ENCODE data around the gene ICAM1. TPM values are rescaled to one million over a fixed set of nuclear protein-coding genes. Genes with fewer than 3 reads are reported as not detected.
"Not testable (repeated sequence)": the region's sequence is repeated elsewhere in the genome, so short reads cannot be mapped to it uniquely, and the experiment has no call there.

The ICAM1 gene
- total RNA-seq, 2 experiments from 2014 or later = 45.2 to 46.4 TPM

GRCh38 chr19:10279737-10280442 is 9.0 kb downstream of the ICAM1 start:
- H3K4me3 Mint-ChIP-seq = no peak overlapping the region
- H3K9me3 Mint-ChIP-seq = no peaks in the 10 kb centered on the region
- ChIA-PET POLR2A (interaction anchor here (0.5 to 2.4 kb wide), 3 partner anchors 9 to 464 kb away, joined by 3 to 15 read pairs (median 4); partner anchors contain the start of gene ICAM1), CTCF (interaction anchor here (0.6 to 1.7 kb wide), 6 partner anchors 10 to 231 kb away, joined by 3 to 9 read pairs (median 4); partner anchors contain the start of gene ICAM1)
- no peak for DNase-seq
- H3K27ac Mint-ChIP-seq = no peak overlapping the region
- peaks cover 45% of the 10 kb centered on the region for H3K36me3 Mint-ChIP-seq
- no peaks in the 10 kb centered on the region for H3K27me3 Mint-ChIP-seq
- H3K4me1 Mint-ChIP-seq (ENCODE audit: low read depth) = peaks cover 14% of the 10 kb centered on the region
- intact Hi-C loops (cut with micrococcal nuclease) = no loop called here

- H3K27me3 Mint-ChIP-seq; H3K27ac Mint-ChIP-seq; DNase-seq; H3K9me3 Mint-ChIP-seq; H3K4me3 Mint-ChIP-seq; intact Hi-C loops (cut with micrococcal nuclease); POLR2A ChIA-PET: not testable (repeated sequence)
- Mint-ChIP-seq H3K36me3 (peaks cover 59% of the 10 kb centered on the region), H3K4me1 (ENCODE audit: low read depth) (peaks cover 30% of the 10 kb centered on the region)
- CTCF ChIA-PET = interaction anchor here (1.6 kb wide), 1 partner anchor 12 kb away, joined by 3 read pairs; no protein-coding TSS in a partner anchor
These were observed 11.1 kb downstream of the ICAM1 start for GRCh38 chr19:10282043-10282442.

GRCh38 chr19:10283301-10284064 is 12.6 kb downstream of the ICAM1 start:
- Mint-ChIP-seq H3K4me3 (no peak overlapping the region), H3K36me3 (peaks cover 51% of the 10 kb centered on the region), H3K27ac (no peak overlapping the region), H3K4me1 (ENCODE audit: low read depth) (peaks cover 34% of the 10 kb centered on the region), H3K9me3 (no peaks in the 10 kb centered on the region), H3K27me3 (peaks cover 12% of the 10 kb centered on the region)
- intact Hi-C loops (cut with micrococcal nuclease) = no loop called here
- POLR2A ChIA-PET = interaction anchor here (1.2 kb wide), 1 partner anchor 12 kb away, joined by 3 read pairs; the partner anchor contains the start of gene ICAM1
- no peak for DNase-seq
- CTCF ChIA-PET = interaction anchor here (0.9 to 1.6 kb wide), 2 partner anchors 13 to 14 kb away, joined by 3 to 4 read pairs; no protein-coding TSS in a partner anchor

GRCh38 chr19:10284065-10284959 is 13.4 kb downstream of the ICAM1 start:
- Mint-ChIP-seq H3K36me3 (peaks cover 47% of the 10 kb centered on the region), H3K27ac (no peak overlapping the region), H3K9me3 (no peaks in the 10 kb centered on the region), H3K4me3 (no peak overlapping the region), H3K4me1 (ENCODE audit: low read depth) (peaks cover 39% of the 10 kb centered on the region), H3K27me3 (peaks cover 20% of the 10 kb centered on the region)
- intact Hi-C loops (cut with micrococcal nuclease) = no loop called here
- DNase-seq = no peak
- ChIA-PET CTCF (interaction anchor here (5.8 kb wide), 1 partner anchor 14 kb away, joined by 57 read pairs; the partner anchor contains the start of gene ICAM1), POLR2A (interaction anchor here (0.6 kb wide), 1 partner anchor 45 kb away, joined by 4 read pairs; no protein-coding TSS in a partner anchor)

GRCh38 chr19:10284960-10285278 is 14.0 kb downstream of the ICAM1 start:
- POLR2A ChIA-PET = no interaction called here
- Mint-ChIP-seq H3K4me1 (ENCODE audit: low read depth) (peaks cover 39% of the 10 kb centered on the region), H3K4me3 (no peak overlapping the region), H3K27ac (no peak overlapping the region), H3K9me3 (no peaks in the 10 kb centered on the region), H3K36me3 (peaks cover 43% of the 10 kb centered on the region), H3K27me3 (peaks cover 21% of the 10 kb centered on the region)
- CTCF ChIA-PET = interaction anchor here (5.8 kb wide), 1 partner anchor 14 kb away, joined by 57 read pairs; the partner anchor contains the start of gene ICAM1
- intact Hi-C loops (cut with micrococcal nuclease) = no loop called here
- no peak for DNase-seq

GRCh38 chr19:10285393-10285792 is 14.5 kb downstream of the ICAM1 start:
- ChIA-PET CTCF (interaction anchor here (1.1 to 5.8 kb wide), 4 partner anchors 11 to 103 kb away, joined by 3 to 57 read pairs (median 8); partner anchors contain the start of gene ICAM1), POLR2A (interaction anchor here (1.4 kb wide), 1 partner anchor 14 kb away, joined by 12 read pairs; the partner anchor contains the start of gene ICAM1)
- H3K36me3 Mint-ChIP-seq = peaks cover 41% of the 10 kb centered on the region
- H3K27ac Mint-ChIP-seq = no peak overlapping the region
- peaks cover 42% of the 10 kb centered on the region for H3K4me1 Mint-ChIP-seq (ENCODE audit: low read depth)
- H3K4me3 Mint-ChIP-seq = no peak overlapping the region
- H3K9me3 Mint-ChIP-seq = no peaks in the 10 kb centered on the region
- DNase-seq = no peak
- peaks cover 25% of the 10 kb centered on the region for H3K27me3 Mint-ChIP-seq
- intact Hi-C loops (cut with micrococcal nuclease) = no loop called here

GRCh38 chr19:10286803-10287737 is 16.1 kb downstream of the ICAM1 start, which contains the start of gene ICAM4:
ICAM4 (plus strand) TSS chr19:10286955; CDS start chr19:10287013, 58 bp downstream.
- peak; percentile 55 for DNase-seq
- CTCF ChIA-PET = interaction anchor here (1.3 to 6.5 kb wide), 6 partner anchors 9 to 102 kb away, joined by 3 to 57 read pairs (median 9); partner anchors contain the start of gene ICAM1
- intact Hi-C loops (cut with micrococcal nuclease) = loop anchor here (1.0 kb wide), 1 partner anchor 17 kb away; no protein-coding TSS in a partner anchor
- H3K27me3 Mint-ChIP-seq = peaks cover 40% of the 10 kb centered on the region
- H3K4me3 Mint-ChIP-seq = no peak within 1 kb of the TSS
- POLR2A ChIA-PET = interaction anchor here (1.2 to 4.0 kb wide), 2 partner anchors 9 to 16 kb away, joined by 3 to 47 read pairs; partner anchors contain the start of gene ICAM1
- H3K36me3 Mint-ChIP-seq = peaks cover 35% of the 10 kb centered on the region
- H3K27ac Mint-ChIP-seq = no peak within 1 kb of the TSS
- H3K9me3 Mint-ChIP-seq = no peaks in the 10 kb centered on the region
- H3K4me1 Mint-ChIP-seq (ENCODE audit: low read depth) = peaks cover 56% of the 10 kb centered on the region

- H3K36me3 Mint-ChIP-seq = peaks cover 29% of the 10 kb centered on the region
- CTCF ChIA-PET = interaction anchor here (0.6 to 6.5 kb wide), 10 partner anchors 10 to 168 kb away, joined by 3 to 57 read pairs (median 6); partner anchors contain the start of genes CDC37 and ICAM1
- POLR2A ChIA-PET = interaction anchor here (1.5 to 4.0 kb wide), 2 partner anchors 18 to 30 kb away, joined by 5 to 47 read pairs; partner anchors contain the start of gene ICAM1
- intact Hi-C loops (cut with micrococcal nuclease) = loop anchor here (1.0 kb wide), 1 partner anchor 19 kb away; no protein-coding TSS in a partner anchor
- H3K27me3 Mint-ChIP-seq = peaks cover 56% of the 10 kb centered on the region
- no peaks in the 10 kb centered on the region for H3K9me3 Mint-ChIP-seq
- peaks cover 68% of the 10 kb centered on the region for H3K4me1 Mint-ChIP-seq (ENCODE audit: low read depth)
- peak overlapping the region; percentile 68 for H3K4me3 Mint-ChIP-seq
- peak; percentile 66 for DNase-seq
- H3K27ac Mint-ChIP-seq = peak overlapping the region; percentile 24
These were observed 17.8 kb downstream of the ICAM1 start for GRCh38 chr19:10288662-10289166.

- Mint-ChIP-seq H3K9me3 (no peaks in the 10 kb centered on the region), H3K36me3 (peaks cover 23% of the 10 kb centered on the region), H3K27ac (peak overlapping the region; percentile 24), H3K27me3 (peaks cover 61% of the 10 kb centered on the region), H3K4me1 (ENCODE audit: low read depth) (peaks cover 71% of the 10 kb centered on the region), H3K4me3 (peak overlapping the region; percentile 68)
- intact Hi-C loops (cut with micrococcal nuclease) = loop anchor here (1.0 kb wide), 1 partner anchor 20 kb away; no protein-coding TSS in a partner anchor
- peak; percentile 77 for DNase-seq
- CTCF ChIA-PET = interaction anchor here (0.5 to 6.5 kb wide), 13 partner anchors 12 to 167 kb away, joined by 3 to 57 read pairs (median 4); partner anchors contain the start of genes CDC37 and ICAM1
- POLR2A ChIA-PET = interaction anchor here (0.5 to 4.0 kb wide), 4 partner anchors 19 to 167 kb away, joined by 3 to 47 read pairs (median 5); partner anchors contain the start of gene ICAM1
These were observed 18.4 kb downstream of the ICAM1 start for GRCh38 chr19:10289167-10289835.

Measured in activated CD4-positive, alpha-beta memory T cell treated with anti-CD3 and anti-CD28 coated beads for 36 hours (primary cell).